Fibroblast of lung (primary cell): ENCODE results near the gene ELOF1. TPM values are rescaled to one million over a fixed set of nuclear protein-coding genes. Genes with fewer than 3 reads are reported as not detected.

Experiments
- DNase-seq, 2 donors: peaks; one replicate each; pipeline versions ENCODE4 v3.0.0 to v3.0.0-alpha.2; 2010; ENCODE audit warnings: low read depth in 2 of 2
- H2AFZ ChIP-seq: 2 replicates; pipeline ENCODE4 v1.5.1; 2012; ENCODE audit warnings: low read length, control low read depth, inconsistent platforms
- H3K27ac ChIP-seq: 2 replicates; pipeline ENCODE4 v1.5.1; 2011; ENCODE audit warnings: low read length, control low read depth; ENCODE audit not compliant: insufficient read depth
- H3K27me3 ChIP-seq: 2 replicates; pipeline ENCODE4 v1.5.1; 2011; ENCODE audit warnings: mild to moderate bottlenecking, low read length; ENCODE audit not compliant: control insufficient read depth, insufficient read depth
- H3K36me3 ChIP-seq: 2 replicates; pipeline ENCODE4 v1.5.1; 2011; ENCODE audit warnings: low read length; ENCODE audit not compliant: control insufficient read depth, insufficient read depth
- H3K4me1 ChIP-seq: 2 replicates; pipeline ENCODE4 v1.5.1; 2011; ENCODE audit warnings: low read length; ENCODE audit not compliant: control insufficient read depth, insufficient read depth; ENCODE audit errors: extremely low read depth
- H3K4me2 ChIP-seq: 2 replicates; pipeline ENCODE4 v1.5.1; 2011; ENCODE audit warnings: low read length, control low read depth; ENCODE audit not compliant: insufficient read depth; ENCODE audit errors: extremely low read depth
- H3K4me3 ChIP-seq, 4 experiments: fragments of 200-600 bp in 1 of 4; sonication (generic) in 1 of 4; replicated peaks in 1 of 4; 2 replicates each; pipeline ENCODE4 v1.5.1; 2011 to 2016; ENCODE audit warnings: low read length in 4 of 4, low read depth in 3 of 4, mild to moderate bottlenecking in 3 of 4, control low read depth in 2 of 4, inconsistent platforms in 1 of 4, mixed read lengths in 1 of 4; ENCODE audit not compliant: insufficient read depth in 1 of 4; ENCODE audit errors: control extremely low read depth in 1 of 4
- H3K79me2 ChIP-seq: 2 replicates; pipeline ENCODE4 v1.5.1; 2012; ENCODE audit warnings: mild to moderate bottlenecking, low read length, inconsistent platforms; ENCODE audit not compliant: control insufficient read depth, insufficient read depth
- H3K9ac ChIP-seq: 2 replicates; pipeline ENCODE4 v1.5.1; 2011; ENCODE audit warnings: mild to moderate bottlenecking, low read length, control low read depth; ENCODE audit not compliant: insufficient read depth
- H3K9me3 ChIP-seq: 2 replicates; pipeline ENCODE4 v1.5.1; 2012; ENCODE audit warnings: low read depth, low read length; ENCODE audit not compliant: control insufficient read depth, insufficient read depth
- H4K20me1 ChIP-seq: 2 replicates; pipeline ENCODE4 v1.5.1; 2011; ENCODE audit warnings: low read length; ENCODE audit not compliant: control insufficient read depth, insufficient read depth; ENCODE audit errors: extremely low read depth
- CTCF ChIP-seq, 2 donors: IDR thresholded peaks in 1 of 2; conservative IDR thresholded peaks in 1 of 2; 1 replicate in 1 of 2; 2 replicates in 1 of 2; pipeline ENCODE4 v1.5.1; 2011 to 2012; ENCODE audit warnings: low read length in 2 of 2, control low read depth in 1 of 2, inconsistent platforms in 1 of 2, low read depth in 1 of 2, mild to moderate bottlenecking in 1 of 2
- EZH2 ChIP-seq: IDR thresholded peaks from 2 replicates; pipeline ENCODE4 v1.5.1; 2012; ENCODE audit warnings: low read length, control low read depth, mild to moderate bottlenecking; ENCODE audit errors: missing control alignments
- polyA plus RNA-seq, 2 donors: library from polyadenylated mRNA; depleted of rRNA in 1 of 2; stranded (reverse) in 1 of 2; unstranded in 1 of 2; fragments of >200 nt; gene quantifications; 2 replicates each; pipeline ENCODE4 v1.2.1, GENCODE V29; 2011 to 2012; ENCODE audit warnings: missing spikeins in 1 of 2
- total RNA-seq: library from RNA; depleted of rRNA; stranded (reverse); fragments of >200 nt; gene quantifications from 2 replicates; pipeline ENCODE4 v1.2.1, GENCODE V29; 2014

Gene ELOF1
- total and polyA plus RNA-seq, 2 donors (not counting 1 experiment from before 2014, with no cell fraction given): 29.6 to 52.2 TPM

GRCh38 chr19:11539495-11540365, 19.3 kb downstream of the ELOF1 start:
- Histone ChIP-seq H3K4me2 (peak overlapping the region; percentile 84), H3K9me3 (no peaks in the 10 kb centered on the region), H3K36me3 (no peaks in the 10 kb centered on the region), H3K79me2 (no peaks in the 10 kb centered on the region), H3K4me1 (peaks cover 16% of the 10 kb centered on the region), H3K9ac (no peak overlapping the region), H3K27ac (no peak overlapping the region), H4K20me1 (no peaks in the 10 kb centered on the region), H3K4me3 (peak overlapping the region in 3 of 4 experiments; percentile 32 to 55 (median 36)), H3K27me3 (no peaks in the 10 kb centered on the region), H2AFZ (no peak overlapping the region)
- TF ChIP-seq CTCF (conservative IDR thresholded peaks at IDR 0.05 in 1 of 2, IDR thresholded peaks at IDR 0.05 in 1 of 2; ENCODE audit: low read depth in 1 of 2, low read length in 2 of 2) (no peak), EZH2 (no peak)
- peak; percentile 22 to 56 for DNase-seq

GRCh38 chr19:11538232-11539036, 20.6 kb downstream of the ELOF1 start, which contains the start of gene CNN1:
TSS of gene CNN1 (plus strand) at chr19:11538851. CDS start at chr19:11538928, 77 bp downstream.
- peak within 1 kb of the TSS; percentile 50 for H2AFZ ChIP-seq

More at GRCh38 chr19:11538232-11539036, 20.6 kb downstream of the ELOF1 start, which contains the start of gene CNN1:
- peak within 1 kb of the TSS; percentile 84 for H3K4me2 ChIP-seq
- no peaks in the 10 kb centered on the region for H3K36me3 ChIP-seq
- H3K4me1 ChIP-seq: peaks cover 16% of the 10 kb centered on the region
- TF ChIP-seq EZH2 (no peak), CTCF (conservative IDR thresholded peaks at IDR 0.05 in 1 of 2, IDR thresholded peaks at IDR 0.05 in 1 of 2; ENCODE audit: low read depth in 1 of 2, low read length in 2 of 2) (no peak)
- H3K79me2 ChIP-seq: no peaks in the 10 kb centered on the region
- no peaks in the 10 kb centered on the region for H3K9me3 ChIP-seq
- peak within 1 kb of the TSS in 3 of 4 experiments; percentile 32 to 55 (median 36) for H3K4me3 ChIP-seq
- peak within 1 kb of the TSS; percentile 43 for H3K9ac ChIP-seq
- H3K27ac ChIP-seq: peak within 1 kb of the TSS; percentile 38
- no peaks in the 10 kb centered on the region for H4K20me1 ChIP-seq
- DNase-seq: peak; percentile 39 to 95
- no peaks in the 10 kb centered on the region for H3K27me3 ChIP-seq
